Left ventricle myocardium superior (tissue), 1 donor: ENCODE measurements around the gene SH3BP4. TPM values are rescaled to one million over a fixed set of nuclear protein-coding genes. Genes with fewer than 3 reads are reported as not detected.
A peak's percentile ranks its signal among the peaks of the same experiment; 100 is the strongest.

ENCODE experiments used
- ATAC-seq: fragments of 200-7000 bp; cut with Tn5 transposase; one replicate; pipeline ENCODE4 v1.9.1; 2020; ENCODE audit warnings: mild to moderate bottlenecking, moderate library complexity
- DNase-seq: peaks from one replicate; pipeline ENCODE4 v3.0.0-alpha.2; 2020
- intact Hi-C: fragments of 100-400 bp; cut with micrococcal nuclease; formaldehyde crosslinking; loops from one replicate; pipeline ENCODE4 v1.11.0; 2022
- total RNA-seq: library from RNA; stranded (reverse); fragmentation: NEBNext Ultra II Directional; extraction: Animal tissue kit (Norgen Biotek cat#: 25700); gene quantifications from one replicate; pipeline ENCODE4 v1.2.1, GENCODE V29; 2021
- donor health status: DM: no; HTN: yes; CAD: no; lungs with severe emphysema.

The SH3BP4 gene
- total RNA-seq, 1 donor from 2014 or later: 8.3 TPM

- intact Hi-C loops: no loop called here
- ATAC-seq (no peak), DNase-seq (no peak)
Observed at GRCh38 chr2:235061656-235062055, 109.8 kb downstream of the SH3BP4 start.

GRCh38 chr2:235063471-235063961 is 111.7 kb downstream of the SH3BP4 start:
- ATAC-seq: peak; percentile 97
- DNase-seq: peak; percentile 76
- intact Hi-C loops: no loop called here

GRCh38 chr2:235064976-235065375 is 113.2 kb downstream of the SH3BP4 start:
- DNase-seq: no peak
- ATAC-seq: no peak
- intact Hi-C loops: no loop called here

- ATAC-seq (no peak), DNase-seq (no peak)
- intact Hi-C loops: no loop called here
Observed at GRCh38 chr2:235066490-235066889, 114.7 kb downstream of the SH3BP4 start.

GRCh38 chr2:235066895-235067294 is 115.1 kb downstream of the SH3BP4 start:
- intact Hi-C loops: no loop called here
- ATAC-seq (no peak), DNase-seq (no peak)

- intact Hi-C loops: no loop called here
- no peak for DNase-seq
- ATAC-seq: no peak
Observed at GRCh38 chr2:235068701-235069100, 116.9 kb downstream of the SH3BP4 start.

- no peak for ATAC-seq
- intact Hi-C loops: no loop called here
- DNase-seq: no peak
Observed at GRCh38 chr2:235070063-235070706, 118.4 kb downstream of the SH3BP4 start.

- ATAC-seq: peak; percentile 76
- no peak for DNase-seq
- intact Hi-C loops: no loop called here
Observed at GRCh38 chr2:235073868-235074413, 122.1 kb downstream of the SH3BP4 start.

- intact Hi-C loops: no loop called here
- DNase-seq (no peak), ATAC-seq (no peak)
Observed at GRCh38 chr2:235077046-235077445, 125.2 kb downstream of the SH3BP4 start.

- intact Hi-C loops: no loop called here
- no peak for DNase-seq
- no peak for ATAC-seq
Observed at GRCh38 chr2:235078182-235078581, 126.4 kb downstream of the SH3BP4 start.

GRCh38 chr2:235078914-235079472 is 127.2 kb downstream of the SH3BP4 start:
- ATAC-seq: no peak
- DNase-seq: no peak
- intact Hi-C loops: no loop called here

GRCh38 chr2:235080101-235080500 is 128.3 kb downstream of the SH3BP4 start:
- intact Hi-C loops: no loop called here
- DNase-seq (no peak), ATAC-seq (no peak)

- intact Hi-C loops: no loop called here
- DNase-seq (no peak), ATAC-seq (no peak)
Observed at GRCh38 chr2:235082578-235083338, 130.9 kb downstream of the SH3BP4 start.

GRCh38 chr2:235083822-235084221 is 132.0 kb downstream of the SH3BP4 start:
- DNase-seq (no peak), ATAC-seq (no peak)
- intact Hi-C loops: no loop called here

GRCh38 chr2:235084424-235084823 is 132.6 kb downstream of the SH3BP4 start:
- intact Hi-C loops: no loop called here
- DNase-seq (no peak), ATAC-seq (no peak)

GRCh38 chr2:235085476-235085875 is 133.7 kb downstream of the SH3BP4 start:
- ATAC-seq (no peak), DNase-seq (no peak)
- intact Hi-C loops: no loop called here

- no peak for ATAC-seq
- DNase-seq: no peak
- intact Hi-C loops: no loop called here
Observed at GRCh38 chr2:235086481-235087184, 134.8 kb downstream of the SH3BP4 start.

- ATAC-seq (peak; percentile 75), DNase-seq (peak; percentile 71)
- intact Hi-C loops: no loop called here
Observed at GRCh38 chr2:235087832-235088495, 136.1 kb downstream of the SH3BP4 start.

- ATAC-seq: peak; percentile 57
- intact Hi-C loops: no loop called here
- DNase-seq: no peak
Observed at GRCh38 chr2:235088496-235088921, 136.7 kb downstream of the SH3BP4 start.
